ENCODE results near the gene GNG2.

GRCh38 chr14:51824191-51824590, 36.2 kb upstream of the GNG2 start:
- no peak for TF ChIP-seq CTCF (IDR thresholded peaks at IDR 0.05; ENCODE audit: low read length)
- no peak for TF ChIP-seq EZH2 (optimal IDR thresholded peaks at IDR 0.05; ENCODE audit: low read depth, low read length)

Data from MM.1S (cell line).